Panc1 (cell line): ENCODE results near the gene DPH1. TPM values are rescaled to one million over a fixed set of nuclear protein-coding genes. Genes with fewer than 3 reads are reported as not detected.

Source experiments
- ATAC-seq: fragments of 200-7000 bp; cut with Tn5 transposase; 2 replicates; pipeline ENCODE4 v1.9.1; 2020; ENCODE audit warnings: mild to moderate bottlenecking, moderate library complexity
- BruUV-seq: library from RNA; stranded (reverse); fragments of 400-500 nt; replicated peaks from 2 replicates; lab custom pipeline; 2021; lab: Mats Ljungman, UMichigan
- CTCF ChIA-PET: fragments of 300-600 bp; sonication (Branson Sonifier 250); formaldehyde crosslinking; loops from one replicate; lab custom pipeline; 2022; ENCODE audit warnings: antibody characterized with exemption; lab: Charles Lee
- POLR2A ChIA-PET: fragments of 300-600 bp; sonication (Branson Sonifier 250); formaldehyde crosslinking; loops from one replicate; lab custom pipeline; 2022; ENCODE audit warnings: antibody characterized with exemption; lab: Charles Lee
- DNase-seq: peaks from one replicate; pipeline ENCODE4 v3.0.0-alpha.2; 2010; ENCODE audit warnings: low read depth, low spot score
- H3K27ac ChIP-seq: 2 replicates; pipeline ENCODE4 v1.5.1; 2011; ENCODE audit warnings: mild to moderate bottlenecking, low read length, inconsistent platforms
- H3K27me3 ChIP-seq: fragments of 200-500 bp; sonication (Bioruptor generic); 2 replicates; pipeline ENCODE4 v1.6.0; 2014; ENCODE audit warnings: low read length, inconsistent platforms; ENCODE audit not compliant: control insufficient read depth, insufficient read depth
- H3K36me3 ChIP-seq: fragments of 200-500 bp; sonication (Bioruptor generic); 2 replicates; pipeline ENCODE4 v1.5.1; 2014; ENCODE audit warnings: inconsistent platforms, mild to moderate bottlenecking, low read length, moderate library complexity; ENCODE audit not compliant: control insufficient read depth, insufficient read depth
- H3K4me1 ChIP-seq: 2 replicates; pipeline ENCODE4 v1.5.1; 2011; ENCODE audit warnings: inconsistent platforms, mild to moderate bottlenecking, low read length, moderate library complexity; ENCODE audit not compliant: control insufficient read depth, insufficient read depth
- H3K4me3 ChIP-seq, 2 experiments: 2 replicates each; pipeline ENCODE4 v1.5.1; 2011 to 2012; ENCODE audit warnings: low read depth in 2 of 2, low read length in 2 of 2, mild to moderate bottlenecking in 2 of 2, inconsistent platforms in 1 of 2, moderate library complexity in 1 of 2
- H3K9me3 ChIP-seq: fragments of 200-500 bp; sonication (Bioruptor generic); 2 replicates; pipeline ENCODE4 v1.5.1; 2014; ENCODE audit warnings: low read depth, mild to moderate bottlenecking, inconsistent platforms, low read length, moderate library complexity; ENCODE audit not compliant: control insufficient read depth, insufficient read depth
- CTCF ChIP-seq: fragments of 450-650 bp; IDR thresholded peaks from 2 replicates; pipeline ENCODE4 v1.5.1; 2017; ENCODE audit warnings: mild to moderate bottlenecking
- POLR2AphosphoS5 ChIP-seq: IDR thresholded peaks from 2 replicates; pipeline ENCODE4 v1.6.1; 2012; ENCODE audit warnings: mild to moderate bottlenecking, low read depth, low read length, moderate library complexity
- REST ChIP-seq, 2 experiments: IDR thresholded peaks; 2 replicates each; pipeline ENCODE4 v1.6.1; 2011 to 2012; ENCODE audit warnings: low read depth in 2 of 2, control low read depth in 1 of 2, low read length in 1 of 2, mild to moderate bottlenecking in 1 of 2, moderate library complexity in 1 of 2; ENCODE audit not compliant: insufficient read depth in 1 of 2
- SIN3A ChIP-seq: IDR thresholded peaks from 2 replicates; pipeline ENCODE4 v1.6.1; 2012; ENCODE audit warnings: low read depth, mild to moderate bottlenecking, low read length, moderate library complexity, borderline replicate concordance; ENCODE audit not compliant: insufficient read depth
- TCF7L2 ChIP-seq: IDR thresholded peaks from 2 replicates; pipeline ENCODE4 v1.6.1; 2011; ENCODE audit warnings: mild to moderate bottlenecking, low read depth, low read length, inconsistent platforms
- in situ Hi-C: cut with HindIII; loops from 2 replicates; pipeline ENCODE4 v1.10.0; 2016; ENCODE audit warnings: low sequenced_read_pairs, low pct_unique_long_range_greater_than_20kb
- intact Hi-C: fragments of 100-400 bp; cut with micrococcal nuclease; formaldehyde crosslinking; loops from one replicate; pipeline ENCODE4 v1.10.0; 2022; ENCODE audit not compliant: unreplicated experiment
- total RNA-seq: library from RNA; stranded (reverse); gene quantifications from one replicate; pipeline ENCODE4 v1.2.1, GENCODE V29; 2021; ENCODE audit not compliant: unreplicated experiment

Gene DPH1
- total RNA-seq, 1 experiment from 2014 or later: 24.3 TPM

DNA sequence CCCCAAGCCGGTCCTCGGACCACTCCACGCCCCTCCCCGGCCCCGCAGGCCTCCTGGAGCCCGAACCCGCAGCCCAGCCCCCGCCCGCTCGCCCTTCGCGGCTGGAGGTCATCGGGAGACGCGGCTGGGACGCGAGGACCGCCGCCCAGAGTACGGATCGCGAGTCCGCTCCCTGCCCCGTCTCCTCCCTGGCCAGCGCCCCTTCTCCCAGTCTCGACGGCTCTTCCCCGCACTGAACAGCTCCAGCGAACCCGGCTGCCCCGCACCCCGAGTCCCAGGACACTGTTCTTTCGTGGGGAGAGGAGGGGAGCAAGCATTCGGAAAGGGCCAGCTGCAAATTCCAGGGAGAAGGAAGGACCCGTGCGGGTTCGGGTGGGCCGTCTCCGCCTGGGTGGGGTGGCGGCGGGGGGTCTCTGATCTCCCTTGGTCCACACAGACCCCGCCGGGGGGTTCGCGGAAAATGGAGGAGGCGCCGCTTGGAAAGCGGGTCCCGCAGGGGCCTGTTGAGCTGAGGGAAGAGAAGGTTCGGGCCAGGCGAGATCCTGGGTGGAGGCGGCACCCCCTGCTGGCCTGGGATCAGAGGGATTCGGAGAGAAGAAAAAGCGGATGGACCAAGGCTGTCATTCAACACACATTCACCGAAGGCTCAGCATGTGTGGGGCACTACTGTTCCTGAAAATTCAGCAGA is 4.2 kb upstream of the DPH1 start:
- intact Hi-C loops: no loop called here
- ChIA-PET CTCF (interaction anchor here (2.6 kb wide), 1 partner anchor 117 kb away, joined by 22 read pairs; no protein-coding TSS in a partner anchor), POLR2A (no interaction called here)
- Histone ChIP-seq H3K27me3 (no peaks in the 10 kb centered on the region; the same call in 1 of the 2 replicates), H3K4me1 (peaks cover 1% of the 10 kb centered on the region; the same call in 1 of the 2 replicates), H3K4me3 (peak overlapping the region; percentile 38 to 44), H3K27ac (no peak overlapping the region), H3K9me3 (no peaks in the 10 kb centered on the region), H3K36me3 (no peaks in the 10 kb centered on the region; the same call in 1 of the 2 replicates)
- in situ Hi-C loops: no loop called here
- no peak for TF ChIP-seq POLR2AphosphoS5
- TF ChIP-seq SIN3A: no peak
- peak; percentile 87 for TF ChIP-seq CTCF
- no peak for TF ChIP-seq REST (IDR thresholded peaks at IDR 0.05; ENCODE audit: insufficient read depth in 1 of 2, low read depth in 2 of 2, low read length in 1 of 2)
- no peak; the same call in 1 of the 2 replicates for TF ChIP-seq TCF7L2
- no TSS peak for BruUV-seq
- ATAC-seq: peak; percentile 62
- DNase-seq: no peak

GRCh38 chr17:2027528-2028233 is 2.3 kb upstream of the DPH1 start:
- Histone ChIP-seq H3K36me3 (no peaks in the 10 kb centered on the region; the same call in 1 of the 2 replicates), H3K27me3 (no peaks in the 10 kb centered on the region; the same call in 1 of the 2 replicates), H3K9me3 (no peaks in the 10 kb centered on the region), H3K4me1 (peaks cover 3% of the 10 kb centered on the region; the same call in 1 of the 2 replicates), H3K27ac (no peak overlapping the region), H3K4me3 (no peak overlapping the region)
- in situ Hi-C loops: no loop called here
- intact Hi-C loops: loop anchor here (2.0 kb wide), 1 partner anchor 119 kb away; no protein-coding TSS in a partner anchor
- no peak for DNase-seq
- POLR2A ChIA-PET: no interaction called here
- no peak for ATAC-seq
- no TSS peak for BruUV-seq
- CTCF ChIA-PET: no interaction called here
- TF ChIP-seq SIN3A: no peak
- TF ChIP-seq REST (IDR thresholded peaks at IDR 0.05; ENCODE audit: insufficient read depth in 1 of 2, low read depth in 2 of 2, low read length in 1 of 2): no peak
- no peak for TF ChIP-seq TCF7L2
- no peak for TF ChIP-seq POLR2AphosphoS5
- TF ChIP-seq CTCF: no peak
